T-helper 2 cell treated with Interferon-gamma antibody and Interleukin-4, amounts not matched to agents 100 ng/mL and 5 ng/mL, for 36 hours (primary cell): ENCODE measurements around the gene P4HA1. TPM values are rescaled to one million over a fixed set of nuclear protein-coding genes. Genes with fewer than 3 reads are reported as not detected.
"Not testable (repeated sequence)": the region's sequence is repeated elsewhere in the genome, so short reads cannot be mapped to it uniquely, and the experiment has no call there.

ENCODE experiments used
- intact Hi-C: fragments of 100-400 bp; cut with micrococcal nuclease; formaldehyde crosslinking; loops from one replicate; pipeline ENCODE4 v1.15.1; 2023
- total RNA-seq: library from RNA; stranded (reverse); gene quantifications from 2 replicates; pipeline ENCODE4 v1.2.3, GENCODE V29; 2022

The P4HA1 gene
- 30.0 and 32.6 TPM in 2 replicates for total RNA-seq

DNA sequence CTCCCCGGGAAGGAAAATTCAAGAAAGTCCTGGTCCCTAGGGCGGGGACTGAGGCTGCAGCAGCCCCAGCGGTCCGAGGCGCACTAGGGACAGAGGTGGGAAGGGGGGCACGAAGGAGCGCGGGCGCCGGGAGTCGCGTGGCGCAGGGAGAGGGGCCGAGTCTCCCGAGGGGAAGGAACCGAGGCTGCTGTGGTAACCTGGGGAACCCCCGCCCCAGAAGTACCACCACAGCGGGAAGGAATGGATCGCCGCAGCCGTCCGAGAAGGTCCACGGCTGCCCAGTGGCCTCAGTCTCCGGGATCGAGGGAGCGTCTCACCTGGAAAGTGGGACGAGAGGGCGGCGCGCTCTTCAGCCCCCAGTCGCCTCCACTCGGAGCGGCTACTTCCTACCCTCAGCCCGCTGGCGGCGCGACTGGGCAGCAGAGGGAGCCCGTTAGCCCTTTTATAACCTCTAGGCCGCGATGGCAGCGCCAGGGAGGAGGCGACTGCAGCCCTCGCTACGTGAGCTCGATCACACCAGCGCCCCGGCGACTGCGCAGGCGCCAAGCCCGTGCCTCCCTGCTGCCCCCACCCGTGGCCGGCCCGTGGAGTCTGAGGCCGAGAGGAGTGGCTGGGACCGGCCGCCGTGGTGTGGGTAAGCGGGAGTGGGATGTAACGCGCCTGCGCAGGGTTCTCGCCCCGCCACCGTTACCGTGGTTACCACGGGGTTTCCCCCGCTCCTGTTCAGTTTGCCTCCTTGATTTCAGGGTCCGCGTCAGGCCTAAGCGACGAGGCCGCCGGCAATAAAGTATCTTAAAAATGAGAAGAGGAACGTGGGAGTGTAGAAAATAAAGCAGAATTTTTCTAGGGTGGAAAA is at the start of gene P4HA1:
TSS of gene P4HA1 (minus strand) at position 418 of the 856 bp plus-strand sequence. CDS start 21,983 bp downstream, outside the sequence.
- intact Hi-C loops = loop anchor here (1.0 to 5.0 kb wide), 5 partner anchors 62 to 1009 kb away; partner anchors contain the start of genes DNAJC9, ECD, FAM149B1 and PPP3CB

DNA sequence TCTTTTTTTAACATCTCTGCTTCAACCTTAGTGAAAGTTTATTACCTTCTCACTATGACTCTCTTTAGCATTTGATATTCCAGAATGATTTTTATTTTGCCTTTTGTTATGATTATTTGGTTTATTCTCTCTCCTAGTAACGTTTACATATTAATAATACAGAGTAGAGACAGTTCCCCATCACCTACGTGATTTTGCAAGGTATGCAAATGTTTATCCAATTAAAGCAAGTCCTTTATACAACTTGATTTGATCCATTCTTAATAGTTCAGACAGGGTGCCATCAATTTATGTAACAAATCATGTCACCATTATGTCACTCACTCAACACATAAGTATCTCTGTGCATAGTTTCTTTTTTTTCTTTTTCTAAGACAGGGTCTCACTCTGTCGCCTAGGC is 44.9 kb upstream of the P4HA1 start:
- intact Hi-C loops = no loop called here

DNA sequence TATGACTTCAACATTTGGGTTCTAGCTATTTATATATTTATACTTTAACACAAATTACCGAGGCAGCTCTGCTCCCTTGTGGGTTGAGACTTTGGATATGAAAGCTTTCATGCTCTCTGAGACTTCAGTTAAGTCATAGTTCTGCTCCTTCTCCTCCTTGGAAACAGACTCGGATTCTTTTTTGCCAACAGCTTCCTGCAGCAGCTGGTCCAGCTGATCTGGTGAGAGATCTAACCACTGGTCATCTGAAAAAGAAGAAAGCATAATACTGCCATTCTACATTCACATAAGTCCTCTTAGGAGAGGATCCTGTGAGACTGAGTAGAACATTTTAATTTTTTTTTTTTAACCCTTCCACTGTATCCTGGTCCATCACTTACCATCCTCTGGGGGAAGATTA is 42.6 kb upstream of the P4HA1 start:
- intact Hi-C loops = no loop called here

DNA sequence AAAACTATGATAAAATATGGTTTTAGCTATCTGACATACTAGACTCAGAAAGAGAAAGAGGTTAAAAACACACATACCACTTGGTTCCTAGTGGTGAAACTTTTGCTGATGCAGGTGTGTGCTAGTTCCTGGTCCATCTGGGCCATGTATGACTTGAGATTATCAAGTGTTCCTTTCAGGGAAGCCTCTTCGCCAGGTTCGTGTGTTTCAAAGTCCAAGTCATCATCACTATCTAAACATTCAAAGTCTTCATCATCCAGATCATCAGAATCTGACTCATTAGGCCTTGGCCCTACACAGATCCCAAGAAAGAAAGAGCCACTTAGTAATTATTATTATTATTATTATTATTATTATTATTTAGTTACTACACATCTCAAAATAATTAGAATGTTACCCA is 40.0 kb upstream of the P4HA1 start:
- intact Hi-C loops = no loop called here

DNA sequence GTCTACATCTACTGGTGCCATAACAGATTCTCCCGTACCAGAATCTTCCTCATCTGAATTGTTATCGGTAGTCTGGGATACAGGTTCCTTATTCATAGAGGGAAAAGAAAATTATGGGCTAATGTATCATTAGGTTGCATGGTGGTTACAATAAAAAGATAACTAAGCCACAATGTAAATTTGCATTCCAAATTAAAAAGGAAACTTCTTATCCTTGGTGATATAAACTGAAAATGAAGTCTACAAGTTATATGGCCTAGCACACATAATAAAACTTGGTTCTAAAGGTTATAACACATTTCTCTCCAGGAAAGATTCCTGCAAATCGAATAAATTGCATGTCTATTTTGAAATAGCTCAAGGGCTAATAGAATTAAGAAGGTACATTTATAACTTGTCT is 38.1 kb upstream of the P4HA1 start:
- intact Hi-C loops = no loop called here

DNA sequence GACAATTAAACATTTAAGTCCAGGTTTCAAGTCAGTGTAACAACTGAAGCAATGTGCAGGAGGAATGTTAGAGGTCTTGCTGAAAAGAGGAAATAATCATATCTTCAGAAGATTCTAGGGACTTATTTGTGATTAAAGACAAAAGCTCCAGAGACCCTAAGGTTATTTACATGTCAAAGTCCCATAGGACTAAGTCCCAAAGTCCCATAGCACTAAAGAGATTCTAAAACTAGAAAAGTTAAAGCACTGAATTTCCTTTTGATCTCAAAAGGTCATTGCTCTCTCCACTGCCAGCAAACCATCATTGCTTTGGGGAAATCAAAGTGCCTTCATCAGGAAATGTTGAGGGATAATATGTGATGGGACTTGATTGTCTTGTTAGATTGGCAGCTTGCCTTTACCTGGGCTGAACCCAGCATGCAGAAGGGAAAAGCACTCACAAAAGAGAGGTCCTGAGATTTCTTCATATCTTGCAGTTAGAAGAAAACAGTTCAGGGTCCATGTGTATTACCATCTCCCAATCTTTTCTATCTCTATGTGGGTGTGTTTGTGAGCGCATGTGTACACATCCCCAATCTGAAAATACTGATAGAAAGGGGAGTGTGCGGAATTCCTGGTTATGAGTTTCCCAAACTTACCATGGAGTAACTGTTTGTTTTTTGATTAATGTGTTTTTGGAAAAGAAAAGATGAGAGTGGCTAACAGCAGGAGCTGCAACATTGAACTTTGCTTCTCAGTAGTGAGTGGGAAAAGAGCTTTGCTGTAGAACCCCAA is 35.4 kb upstream of the P4HA1 start:
- intact Hi-C loops = no loop called here

DNA sequence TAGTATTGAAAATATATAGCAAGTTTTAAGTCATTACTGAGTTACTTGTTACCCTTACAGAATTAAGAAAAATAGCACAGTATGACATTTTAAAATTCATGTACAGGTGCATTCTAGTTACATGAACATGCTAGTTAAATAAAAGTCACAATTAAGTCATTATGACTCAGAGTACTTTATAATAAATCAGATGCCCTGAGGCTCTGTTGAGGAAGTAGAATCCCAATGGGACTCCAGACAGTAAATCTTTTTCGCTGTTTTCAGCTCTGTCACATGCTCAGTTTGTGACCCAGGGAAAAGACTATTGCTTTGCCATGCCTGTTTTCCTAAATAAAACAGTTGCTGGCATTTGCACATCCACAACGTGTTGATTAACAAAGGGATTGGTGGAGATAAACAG is 34.6 kb upstream of the P4HA1 start:
- intact Hi-C loops = no loop called here

DNA sequence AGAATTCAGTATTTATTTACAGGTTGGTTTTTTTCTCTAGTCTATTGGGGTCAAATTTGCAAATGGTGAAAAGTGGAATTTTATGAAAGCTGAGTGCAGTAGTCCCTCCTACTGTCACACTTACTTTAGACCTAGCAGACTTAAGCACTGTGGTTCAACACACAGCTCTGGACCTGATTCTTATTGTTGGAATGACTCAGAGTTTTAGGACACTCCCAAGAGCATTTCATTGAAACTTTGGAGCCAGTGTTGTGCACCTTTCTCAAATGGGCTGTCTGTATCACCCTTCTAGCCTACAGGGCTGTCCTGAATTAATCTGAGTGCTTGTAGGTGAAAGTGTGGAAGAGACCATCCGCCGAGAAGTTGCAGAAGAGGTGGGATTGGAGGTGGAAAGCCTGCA is 29.7 kb upstream of the P4HA1 start:
- intact Hi-C loops = no loop called here

DNA sequence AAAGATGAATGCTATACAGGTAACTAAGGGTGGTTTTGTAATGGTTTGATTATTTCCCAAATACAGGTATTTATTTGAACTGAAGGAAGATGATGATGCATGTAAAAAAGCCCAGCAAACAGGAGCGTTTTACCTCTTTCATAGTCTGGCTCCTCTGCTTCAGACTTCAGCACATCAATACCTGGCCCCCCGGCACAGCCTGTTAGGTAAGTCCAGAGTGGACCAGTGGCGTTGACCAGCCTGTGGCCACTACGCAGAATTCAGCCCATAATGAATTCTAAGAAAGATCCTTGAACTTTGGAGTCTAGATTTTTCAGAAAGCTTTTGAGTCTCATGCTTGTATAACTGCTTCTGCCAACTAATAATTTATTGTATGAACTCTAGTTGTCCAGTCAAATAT is 23.3 kb upstream of the P4HA1 start:
- intact Hi-C loops = no loop called here

DNA sequence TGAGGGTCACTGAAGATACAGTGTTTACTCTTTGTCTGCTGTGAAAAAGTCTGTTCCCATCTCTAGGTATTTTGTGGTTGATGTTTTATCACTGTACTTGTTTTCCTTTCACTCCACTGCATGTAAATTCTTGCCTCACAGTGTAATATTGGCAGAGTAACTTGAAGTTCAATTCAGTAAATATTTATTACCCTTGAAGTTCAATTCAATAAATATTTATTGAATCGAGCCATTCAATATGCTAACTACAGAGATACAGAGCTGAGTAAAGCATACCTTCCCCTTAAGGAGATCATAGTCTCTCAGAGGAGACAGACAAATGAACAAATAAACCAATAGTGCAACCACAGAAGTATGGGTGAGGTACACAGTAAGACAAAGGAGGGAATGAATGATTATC is 22.8 kb upstream of the P4HA1 start:
- intact Hi-C loops = no loop called here

DNA sequence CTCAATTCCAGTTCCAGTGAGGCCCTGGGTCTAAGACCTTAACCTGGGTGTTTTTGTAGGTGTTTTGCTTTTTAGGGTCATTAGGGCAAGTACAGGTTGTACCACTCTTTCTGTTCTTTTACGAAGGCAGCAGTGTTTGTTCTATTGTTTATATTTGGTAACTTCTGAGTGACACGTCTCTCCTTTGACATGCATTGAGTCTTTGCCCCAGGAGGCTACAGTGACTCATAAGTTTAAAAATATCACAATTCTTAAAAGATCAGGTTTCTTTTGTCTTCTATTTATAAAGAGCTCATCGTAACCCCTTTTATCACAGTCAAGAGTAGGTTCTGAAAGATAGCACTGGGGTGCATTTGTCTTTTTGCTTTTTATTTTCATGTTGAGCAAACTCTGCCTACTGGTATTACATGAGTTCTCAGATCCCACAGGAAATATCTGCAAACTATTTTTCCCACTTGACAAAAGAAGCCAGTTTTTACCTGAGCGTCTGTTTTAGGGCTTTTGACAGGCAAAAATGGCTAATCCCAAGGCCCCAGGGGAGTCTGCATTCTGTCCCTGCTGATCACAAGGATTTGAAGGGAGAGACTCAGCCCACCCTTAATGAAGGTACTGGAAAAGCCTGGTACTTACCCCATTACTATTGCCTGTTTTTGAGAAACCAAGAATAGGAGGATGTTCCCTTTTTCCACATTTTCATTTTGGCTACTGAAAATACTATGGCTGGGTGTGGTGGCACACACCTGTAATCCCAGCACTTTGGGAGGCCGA is 21.5 kb upstream of the P4HA1 start:
- intact Hi-C loops = no loop called here

DNA sequence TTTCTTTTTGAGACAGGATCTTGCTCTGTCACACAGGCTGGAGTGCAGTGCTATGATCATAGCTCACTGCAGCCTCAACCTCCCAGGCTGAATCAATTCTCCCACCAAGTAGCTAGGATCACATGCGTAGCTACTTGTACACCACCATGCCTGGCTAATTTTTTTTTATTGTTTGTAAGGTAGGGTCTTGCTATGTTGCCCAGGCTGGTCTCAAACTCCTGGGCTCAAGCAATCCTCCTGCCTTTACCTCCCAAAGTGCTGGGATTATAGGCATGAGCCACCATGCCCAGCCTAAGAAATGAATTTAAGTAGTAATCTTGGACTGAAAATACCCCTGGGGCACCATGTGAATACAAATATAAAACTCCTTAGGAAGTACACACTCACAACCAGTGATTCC is 19.4 kb upstream of the P4HA1 start:
- intact Hi-C loops = no loop called here

DNA sequence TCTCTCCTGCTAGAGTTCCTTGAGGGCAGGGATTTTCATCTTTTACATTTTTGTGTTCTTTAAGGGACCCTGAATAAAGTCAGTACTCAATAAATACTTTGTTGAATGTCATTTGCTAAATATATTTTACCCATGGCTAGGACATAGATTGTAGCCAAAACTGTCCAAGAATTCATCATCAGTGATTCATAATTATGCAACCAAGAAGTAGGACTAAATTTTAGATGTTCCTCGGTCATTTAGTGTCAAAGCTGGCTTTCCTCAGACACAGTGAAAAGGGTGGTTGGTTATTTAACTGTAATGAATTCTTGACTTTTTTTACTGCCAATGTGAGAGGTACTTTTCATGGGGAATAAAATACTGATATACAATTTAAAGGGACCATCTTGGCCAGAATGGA is 16.9 kb upstream of the P4HA1 start:
- intact Hi-C loops = no loop called here

DNA sequence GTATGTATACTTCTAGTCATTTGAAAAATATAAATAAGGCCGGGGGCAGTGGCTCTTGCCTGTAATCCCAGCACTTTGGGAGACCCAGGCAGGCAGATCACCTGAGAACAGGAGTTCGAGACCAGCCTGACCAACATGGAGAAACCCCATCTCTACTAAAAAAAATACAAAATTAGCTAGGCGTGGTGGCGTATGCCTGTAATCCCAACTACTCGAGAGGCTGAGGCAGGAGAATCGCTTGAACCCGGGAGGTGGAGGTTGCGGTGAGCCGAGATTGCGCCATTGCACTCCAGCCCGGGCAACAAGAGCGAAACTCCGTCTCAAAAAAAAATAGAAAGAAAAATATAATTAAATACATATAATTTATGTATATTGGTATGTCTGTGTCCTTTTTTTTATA is 15.4 kb upstream of the P4HA1 start:
- intact Hi-C loops = not testable (repeated sequence)

DNA sequence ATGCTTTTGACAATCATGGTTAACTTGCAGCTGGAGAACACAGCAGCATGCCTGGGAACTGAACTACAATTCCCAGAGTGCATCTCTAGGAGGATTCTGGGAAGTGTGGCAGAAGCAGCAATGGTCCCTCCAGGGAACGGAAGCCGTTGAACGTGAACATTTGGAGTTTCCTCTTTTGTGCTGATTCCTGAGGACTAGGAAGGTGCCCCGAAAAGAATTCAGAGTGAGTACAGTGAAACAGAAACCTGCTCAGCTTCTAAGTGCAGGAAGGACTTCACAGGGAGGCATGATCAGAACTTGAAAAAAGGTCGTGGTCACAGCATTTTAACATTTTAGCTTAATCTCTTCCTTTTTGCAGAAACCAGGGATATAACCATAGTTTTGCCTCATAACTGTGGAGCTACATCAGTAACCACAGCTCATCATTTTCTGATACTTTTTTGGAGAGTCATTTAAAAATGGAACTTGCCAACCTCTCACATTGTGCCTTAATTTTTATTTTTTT is 13.7 kb upstream of the P4HA1 start, which contains the start of gene NUDT13:
TSS of gene NUDT13 (plus strand) at position 111 of the 505 bp plus-strand sequence. CDS start 3,911 bp downstream, outside the sequence.
- intact Hi-C loops = no loop called here

DNA sequence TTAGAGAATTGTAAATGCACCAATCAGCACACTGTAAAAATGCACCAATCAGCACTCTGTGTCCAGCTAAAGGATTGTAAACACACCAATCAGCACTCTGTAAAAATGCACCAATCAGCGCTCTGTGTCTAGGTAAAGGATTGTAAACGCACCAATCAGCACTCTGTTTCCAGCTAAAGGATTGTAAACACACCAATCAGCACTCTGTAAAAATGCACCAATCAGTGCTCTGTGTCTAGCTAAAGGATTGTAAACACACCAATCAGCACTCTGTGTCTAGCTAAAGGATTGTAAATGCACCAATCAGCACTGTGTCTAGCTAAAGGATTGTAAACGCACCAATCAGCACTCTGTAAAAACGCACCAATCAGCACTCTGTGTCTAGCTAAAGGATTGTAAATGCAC is 12.6 kb upstream of the P4HA1 start:
- intact Hi-C loops = not testable (repeated sequence)

DNA sequence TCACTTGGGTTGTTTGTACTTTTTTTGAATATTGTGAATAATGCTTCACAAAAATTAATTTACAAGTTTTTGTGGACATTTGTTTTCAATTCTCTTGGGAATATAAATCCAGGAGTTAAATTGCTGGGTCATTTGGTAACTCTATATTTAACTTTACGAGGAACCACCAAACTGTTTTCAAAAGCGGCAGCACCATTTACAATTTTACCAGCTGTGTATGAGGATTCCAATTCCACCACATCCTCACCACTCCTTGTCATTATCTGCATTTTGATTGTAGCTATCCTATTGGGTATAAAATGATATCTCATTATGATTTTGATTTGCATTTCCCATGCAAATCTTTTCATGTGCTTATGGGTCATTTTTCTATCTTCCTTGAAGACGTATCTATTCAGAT is 9.6 kb upstream of the P4HA1 start:
- intact Hi-C loops = no loop called here

DNA sequence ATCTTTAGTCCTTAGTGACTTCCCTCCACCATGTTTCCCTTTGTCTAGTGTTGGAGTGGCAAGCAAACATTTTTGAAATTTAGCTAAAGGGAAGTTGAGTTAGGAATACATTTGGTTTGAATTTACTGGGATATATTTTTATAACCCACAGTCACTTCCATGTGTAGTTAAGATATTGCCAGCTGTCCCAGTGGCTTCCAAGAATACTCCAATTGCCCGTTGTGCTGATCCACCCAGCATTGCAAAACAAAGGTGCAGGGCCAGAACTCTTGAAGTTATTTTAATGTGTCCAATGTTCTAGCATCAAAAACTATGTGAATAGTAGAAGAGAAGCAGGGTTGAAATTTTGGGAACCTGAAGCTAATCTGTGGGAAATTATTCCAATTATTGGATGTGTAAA is 2.5 kb upstream of the P4HA1 start:
- intact Hi-C loops = loop anchor here (5.0 kb wide), 2 partner anchors 398 to 1012 kb away; partner anchors contain the start of genes PPP3CB and SPOCK2

DNA sequence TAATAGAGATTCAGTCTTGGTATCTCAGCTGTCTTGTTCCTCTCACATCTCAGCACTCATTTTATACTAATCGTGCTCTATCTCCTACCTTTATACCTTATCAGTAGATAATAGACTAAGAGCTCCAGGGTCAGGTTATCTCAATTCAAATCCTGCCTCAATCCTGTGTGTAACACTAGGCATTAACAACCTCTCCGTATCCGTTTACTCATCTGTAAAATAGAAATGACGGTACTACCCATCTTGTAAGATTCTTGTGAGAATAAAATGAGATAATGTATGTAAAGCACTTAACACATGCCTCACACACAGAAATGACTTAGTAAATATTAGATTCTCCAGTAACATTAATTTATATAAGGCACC is 622 bp upstream of the P4HA1 start:
- intact Hi-C loops = loop anchor here (1.0 to 5.0 kb wide), 5 partner anchors 62 to 1010 kb away; partner anchors contain the start of genes DNAJC9, ECD, FAM149B1 and PPP3CB

DNA sequence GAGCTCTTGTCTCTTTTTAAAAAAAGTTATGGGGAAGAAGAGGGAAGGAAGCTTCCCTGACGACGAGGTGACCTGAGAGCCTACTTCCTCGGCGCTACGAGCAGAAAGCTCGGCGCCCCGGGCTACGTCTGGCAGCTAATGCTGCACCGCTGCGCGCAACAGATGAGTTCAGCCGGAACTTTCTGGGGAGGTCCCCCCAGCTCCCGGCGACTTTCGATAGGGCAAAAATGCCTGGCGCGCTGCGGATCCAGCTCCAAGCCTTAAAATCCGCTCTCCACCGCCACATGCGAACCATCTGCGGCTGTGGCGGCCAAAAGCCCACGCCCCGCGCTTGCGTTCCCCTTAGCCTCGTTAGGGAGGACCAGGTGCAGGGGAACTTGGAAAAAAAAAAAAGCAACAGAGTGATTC is 621 bp downstream of the P4HA1 start:
- intact Hi-C loops = loop anchor here (2.0 to 5.0 kb wide), 3 partner anchors 63 to 1009 kb away; partner anchors contain the start of genes PPP3CB and SPOCK2

DNA sequence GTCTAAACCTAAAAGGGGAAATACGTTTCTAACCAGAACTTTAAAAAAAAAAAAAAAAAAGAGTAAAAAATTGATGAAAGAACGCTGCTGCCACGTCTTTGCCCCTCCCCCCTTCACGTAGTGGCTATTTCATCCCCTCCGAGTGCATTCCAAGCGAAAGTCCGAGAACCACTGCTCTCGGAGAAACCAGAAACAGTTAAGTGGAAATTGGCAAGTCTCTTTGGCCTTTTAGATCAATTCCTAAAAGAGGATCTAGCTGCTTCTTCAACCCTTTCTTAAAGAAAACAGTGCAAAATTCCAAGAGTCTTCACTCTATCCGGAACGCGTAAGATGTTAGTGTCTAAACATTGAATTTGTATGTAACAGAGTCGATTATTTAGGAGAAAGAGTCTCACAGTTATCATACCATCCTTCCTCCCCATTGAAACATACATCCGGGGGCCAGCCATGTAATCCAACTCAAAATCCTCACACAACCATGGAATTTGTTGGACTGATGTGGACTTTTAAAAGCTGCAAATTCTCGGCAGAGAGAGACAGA is 1.1 kb downstream of the P4HA1 start:
- intact Hi-C loops = loop anchor here (2.0 to 5.0 kb wide), 3 partner anchors 63 to 1008 kb away; partner anchors contain the start of genes PPP3CB and SPOCK2
